H1 (cell line): ENCODE data around the gene TOP3B. TPM values are rescaled to one million over a fixed set of nuclear protein-coding genes. Genes with fewer than 3 reads are reported as not detected.

Experiments
- CTCF ChIA-PET: fragments of 300-600 bp; sonication (Branson Sonifier 250); formaldehyde crosslinking; loops from one replicate; lab custom pipeline; 2021; ENCODE audit not compliant: partially characterized antibody; lab: Charles Lee
- POLR2A ChIA-PET: fragments of 300-600 bp; sonication (Branson Sonifier 250); formaldehyde crosslinking; loops from one replicate; lab custom pipeline; 2021; ENCODE audit warnings: inconsistent platforms; ENCODE audit not compliant: partially characterized antibody; lab: Charles Lee
- DNase-seq, 2 experiments: peaks; one replicate each; pipeline versions ENCODE4 v3.0.0 to v3.0.0-alpha.2; 2010 to 2022; ENCODE audit warnings: low spot score in 2 of 2, low read depth in 1 of 2, mixed read lengths in 1 of 2
- FAIRE-seq: peaks from 2 replicates; lab custom pipeline; 2011; peaks lifted over from hg19 to GRCh38; lab: Jason Lieb, UNC
- H2AFZ ChIP-seq: 2 replicates; pipeline ENCODE4 v1.8.1; 2012; ENCODE audit warnings: low read length, inconsistent platforms
- H2AK5ac ChIP-seq: 2 replicates; pipeline ENCODE4 v1.6.1; 2013; ENCODE audit warnings: low read depth, low read length
- H2BK120ac ChIP-seq: replicated peaks from 2 replicates; pipeline ENCODE3; 2013; ENCODE audit warnings: low read depth, low read length, inconsistent platforms
- H2BK12ac ChIP-seq: 2 replicates; pipeline ENCODE4 v1.6.1; 2013; ENCODE audit warnings: low read depth, low read length
- H2BK15ac ChIP-seq: 2 replicates; pipeline ENCODE4 v1.6.1; 2013; ENCODE audit warnings: low read length
- H2BK20ac ChIP-seq: 2 replicates; pipeline ENCODE4 v1.6.1; 2013; ENCODE audit warnings: low read length
- H2BK5ac ChIP-seq: 2 replicates; pipeline ENCODE4 v1.6.1; 2013; ENCODE audit warnings: low read depth, low read length
- H3K14ac ChIP-seq: 2 replicates; pipeline ENCODE4 v1.6.1; 2013; ENCODE audit warnings: inconsistent platforms; ENCODE audit not compliant: insufficient read length
- H3K18ac ChIP-seq: 2 replicates; pipeline ENCODE4 v1.6.1; 2013; ENCODE audit warnings: low read length; ENCODE audit errors: extremely low read depth
- H3K23ac ChIP-seq: 2 replicates; pipeline ENCODE4 v1.6.1; 2013; ENCODE audit warnings: inconsistent platforms; ENCODE audit not compliant: insufficient read length
- H3K23me2 ChIP-seq: 2 replicates; pipeline ENCODE4 v1.6.1; 2013; ENCODE audit warnings: low read depth, low read length
- H3K27ac ChIP-seq: 2 replicates; pipeline ENCODE4 v1.6.1; 2011; ENCODE audit warnings: low read depth, low read length, inconsistent platforms
- H3K27me3 ChIP-seq, 4 experiments: replicated peaks in 1 of 4; 1 replicate in 1 of 4; 2 replicates in 3 of 4; pipeline versions ENCODE4 v1.6.1 to v1.8.1; 2011 to 2013; ENCODE audit warnings: low read length in 3 of 4, mild to moderate bottlenecking in 3 of 4, inconsistent platforms in 2 of 4, mixed read lengths in 2 of 4, moderate library complexity in 1 of 4; ENCODE audit not compliant: control insufficient read depth in 3 of 4, insufficient read depth in 3 of 4; ENCODE audit errors: extremely low read depth in 1 of 4
- H3K36me3 ChIP-seq, 4 experiments: 2 replicates each; pipeline versions ENCODE4 v1.6.1 to v1.8.1; 2011 to 2013; ENCODE audit warnings: mild to moderate bottlenecking in 4 of 4, low read length in 3 of 4, moderate library complexity in 2 of 4, control low read depth in 1 of 4, inconsistent platforms in 1 of 4; ENCODE audit not compliant: insufficient read depth in 4 of 4, control insufficient read depth in 2 of 4
- H3K4ac ChIP-seq: replicated peaks from 2 replicates; pipeline ENCODE3; 2013; ENCODE audit warnings: low read length, low read depth, mixed read lengths, inconsistent platforms; ENCODE audit not compliant: insufficient read length
- H3K4me1 ChIP-seq, 4 experiments: replicated peaks in 1 of 4; 1 replicate in 1 of 4; 2 replicates in 3 of 4; pipeline versions ENCODE4 v1.6.1 to v1.8.1; 2011 to 2013; ENCODE audit warnings: low read length in 3 of 4, inconsistent platforms in 2 of 4, mixed read lengths in 1 of 4; ENCODE audit not compliant: insufficient read depth in 4 of 4, control insufficient read depth in 3 of 4
- H3K4me2 ChIP-seq, 2 experiments: 2 replicates each; pipeline versions ENCODE4 v1.6.1 to v1.8.1; 2011 to 2013; ENCODE audit warnings: low read depth in 2 of 2, low read length in 2 of 2, control low read depth in 1 of 2, inconsistent platforms in 1 of 2, mild to moderate bottlenecking in 1 of 2; ENCODE audit not compliant: insufficient read depth in 1 of 2
- H3K4me3 ChIP-seq, 4 experiments: fragments of 200-600, 300-600 bp in 1 of 4; sonication (generic), shearing (Covaris generic), sonication (Bioruptor Twin) in 1 of 4; 2 replicates each; pipeline versions ENCODE4 v1.5.1 to v1.8.1; 2011 to 2016; ENCODE audit warnings: low read length in 4 of 4, low read depth in 3 of 4, control low read depth in 2 of 4, inconsistent platforms in 2 of 4, mild to moderate bottlenecking in 2 of 4, mixed read lengths in 1 of 4, moderate library complexity in 1 of 4; ENCODE audit not compliant: insufficient read depth in 2 of 4; ENCODE audit errors: extremely low read depth in 1 of 4
- H3K56ac ChIP-seq: replicated peaks from 2 replicates; pipeline ENCODE3; 2013; ENCODE audit warnings: low read depth, mild to moderate bottlenecking, mixed read lengths, low read length, inconsistent platforms; ENCODE audit not compliant: insufficient read length
- H3K79me1 ChIP-seq: 2 replicates; pipeline ENCODE4 v1.6.1; 2013; ENCODE audit warnings: low read depth, low read length, control low read depth
- H3K79me2 ChIP-seq, 2 experiments: 2 replicates each; pipeline versions ENCODE4 v1.6.1 to v1.8.1; 2012 to 2013; ENCODE audit warnings: low read length in 2 of 2, mild to moderate bottlenecking in 2 of 2, inconsistent platforms in 1 of 2; ENCODE audit not compliant: insufficient read depth in 2 of 2, control insufficient read depth in 1 of 2
- H3K9ac ChIP-seq, 4 experiments: replicated peaks in 1 of 4; 1 replicate in 1 of 4; 2 replicates in 3 of 4; pipeline versions ENCODE4 v1.6.1 to v1.8.1; 2011 to 2013; ENCODE audit warnings: low read depth in 3 of 4, low read length in 3 of 4, control low read depth in 2 of 4, mild to moderate bottlenecking in 2 of 4, moderate library complexity in 2 of 4, inconsistent platforms in 1 of 4; ENCODE audit errors: extremely low read depth in 1 of 4
- H3K9me3 ChIP-seq, 2 experiments: 2 replicates each; pipeline versions ENCODE4 v1.6.1 to v1.8.1; 2012 to 2013; ENCODE audit warnings: mild to moderate bottlenecking in 2 of 2, moderate library complexity in 2 of 2, control low read depth in 1 of 2, inconsistent platforms in 1 of 2, low read depth in 1 of 2, low read length in 1 of 2, mixed read lengths in 1 of 2; ENCODE audit not compliant: insufficient read depth in 2 of 2
- H4K20me1 ChIP-seq, 2 experiments: replicated peaks in 1 of 2; 2 replicates each; pipeline versions ENCODE3 to v1.8.1; 2011 to 2013; ENCODE audit warnings: inconsistent platforms in 2 of 2, low read length in 2 of 2, mild to moderate bottlenecking in 1 of 2; ENCODE audit not compliant: insufficient read depth in 2 of 2, control insufficient read depth in 1 of 2
- H4K5ac ChIP-seq: 2 replicates; pipeline ENCODE4 v1.6.1; 2013; ENCODE audit warnings: low read length, low read depth, mixed read lengths, inconsistent platforms; ENCODE audit not compliant: insufficient read length
- H4K8ac ChIP-seq: 2 replicates; pipeline ENCODE4 v1.8.0; 2013; ENCODE audit warnings: mild to moderate bottlenecking, moderate library complexity, low read length, inconsistent platforms; ENCODE audit not compliant: insufficient read depth; ENCODE audit errors: extremely low read depth
- H4K91ac ChIP-seq: replicated peaks from 2 replicates; pipeline ENCODE3; 2013; ENCODE audit warnings: low read length, mixed read lengths, inconsistent platforms; ENCODE audit not compliant: insufficient read length
- CTBP2 ChIP-seq: IDR thresholded peaks from 2 replicates; pipeline ENCODE4 v1.7.0; 2011; ENCODE audit warnings: borderline replicate concordance, mild to moderate bottlenecking, moderate library complexity, mixed read lengths, low read length; ENCODE audit not compliant: insufficient read depth, insufficient read length
- E2F6 ChIP-seq: IDR thresholded peaks from 2 replicates; pipeline ENCODE4 v1.6.1; 2012; ENCODE audit warnings: inconsistent platforms
- MAX ChIP-seq: IDR thresholded peaks from 2 replicates; pipeline ENCODE4 v1.6.1; 2012; ENCODE audit warnings: inconsistent platforms
- NRF1 ChIP-seq: IDR thresholded peaks from 2 replicates; pipeline ENCODE4 v1.6.1; 2011; ENCODE audit warnings: mild to moderate bottlenecking, low read depth, low read length, improper control_type of control experiment
- POLR2AphosphoS5 ChIP-seq: IDR thresholded peaks from 2 replicates; pipeline ENCODE4 v1.6.1; 2011; ENCODE audit warnings: low read depth, low read length
- TCF12 ChIP-seq: IDR thresholded peaks from 2 replicates; pipeline ENCODE4 v1.6.1; 2011; ENCODE audit warnings: low read depth, mild to moderate bottlenecking, low read length
- YY1 ChIP-seq: IDR thresholded peaks from 2 replicates; pipeline ENCODE4 v1.6.1; 2011; ENCODE audit warnings: low read depth, mild to moderate bottlenecking, low read length
- WGBS, 2 experiments: shearing (Covaris generic) in 1 of 2; methylation state at CpG; one replicate each; pipeline versions ENCODE4 v1.1.6 to v1.1.7; 2013 to 2015; ENCODE audit warnings: low lambda C conversion rate in 2 of 2, mixed read lengths in 2 of 2, inconsistent platforms in 1 of 2, low coverage in 1 of 2, missing lambda C conversion rate in 1 of 2; ENCODE audit not compliant: insufficient replicate concordance in 2 of 2, insufficient coverage in 1 of 2, insufficient read length in 1 of 2; ENCODE audit errors: extremely low coverage in 1 of 2, missing lambda C conversion rate in 1 of 2; 5-methylcytosine and 5-hydroxymethylcytosine counted together
- polyA plus RNA-seq, 7 experiments: library from polyadenylated mRNA; depleted of rRNA in 3 of 7; stranded (reverse) in 5 of 7; unstranded in 2 of 7; fragments of >200 nt in 5 of 7; fragments of 200-250 nt in 2 of 7; gene quantifications; 1 replicate in 5 of 7; 2 replicates in 1 of 7; 4 replicates in 1 of 7; pipeline versions ENCODE4 v1.2.1 to v1.2.3, GENCODE V29; 2011 to 2013; ENCODE audit warnings: missing spikeins in 2 of 7, mixed read lengths in 2 of 7
- total RNA-seq: library from RNA; stranded (reverse); fragmentation: NEBNext Ultra II Directional; extraction: Animal tissue kit (Norgen Biotek cat#: 25700); gene quantifications from 2 replicates; pipeline ENCODE4 v1.2.1, GENCODE V29; 2021

Gene TOP3B
- total and polyA plus RNA-seq, 2 of the 8 experiments (the other 6 are each of a cell fraction or from before 2014, with no cell fraction given): 30.4 to 52.8 TPM

- Histone ChIP-seq H4K20me1 (no peaks in the 10 kb centered on the region), H2BK20ac (peak overlapping the region; percentile 98; the same call in 1 of the 2 replicates), H3K4me3 (no peak overlapping the region; a peak in 1 of 8 replicates), H2AK5ac (0 out of 2 replicates have a peak overlapping the region, but pooled peaks have one; percentile 2), H3K27me3 (no peaks in the 10 kb centered on the region; a peak in 1 of 7 replicates), H3K18ac (peak overlapping the region; percentile 97), H2BK15ac (peak overlapping the region; percentile 88; the same call in 1 of the 2 replicates), H3K9me3 (no peaks in the 10 kb centered on the region), H2AFZ (no peak overlapping the region), H3K79me1 (no peaks in the 10 kb centered on the region), H4K5ac (peak overlapping the region; percentile 73), H3K36me3 (no peaks in the 10 kb centered on the region), H3K27ac (peak overlapping the region; percentile 44; the same call in 1 of the 2 replicates), H3K4me1 (peaks cover 13 to 58% (median 43%) of the 10 kb centered on the region in 4 experiments), H3K79me2 (no peaks in the 10 kb centered on the region), H3K23me2 (no peaks in the 10 kb centered on the region), H3K56ac (no peak overlapping the region), H2BK120ac (peak overlapping the region; percentile 79), H3K23ac (no peak overlapping the region), H3K4me2 (peak overlapping the region; percentile 28 to 31; a peak in 3 of 4 replicates), H3K14ac (no peak overlapping the region), H2BK12ac (peak overlapping the region; percentile 86; the same call in 1 of the 2 replicates), H3K4ac (peak overlapping the region; percentile 57), H2BK5ac (peak overlapping the region; percentile 97), H3K9ac (peak overlapping the region in 1 of 4 experiments; percentile 21; a peak in 2 of 7 replicates), H4K91ac (peak overlapping the region; percentile 100), H4K8ac (peak overlapping the region; percentile 90)
- DNase-seq (no peak), FAIRE-seq (no peak)
- POLR2A ChIA-PET: interaction anchor here (0.5 to 1.4 kb wide), 6 partner anchors 11 to 263 kb away, joined by 3 read pairs; no protein-coding TSS in a partner anchor
- CTCF ChIA-PET: interaction anchor here (1.0 to 7.5 kb wide), 4 partner anchors 17 to 208 kb away, joined by 4 to 59 read pairs (median 4); no protein-coding TSS in a partner anchor
- 54% methylated on average over 13 of the region's 13 CpGs; no CpG with 5 or more reads in 1 of the 2 experiments for WGBS, 2 experiments
- TF ChIP-seq CTBP2: no peak
- TF ChIP-seq E2F6: no peak
- no peak for TF ChIP-seq TCF12
- no peak for TF ChIP-seq POLR2AphosphoS5
- no peak for TF ChIP-seq YY1
- no peak for TF ChIP-seq MAX
- TF ChIP-seq NRF1: no peak
Observed at GRCh38 chr22:21921184-21921721, 61.3 kb downstream of the TOP3B start.
